Measurements from ENCODE around the gene VWDE. TPM values are rescaled to one million over a fixed set of nuclear protein-coding genes. Genes with fewer than 3 reads are reported as not detected.

VWDE gene
- total and polyA plus RNA-seq, 2 of the 8 experiments (the other 6 are each of a cell fraction or from before 2014, with no cell fraction given): 11.0 to 21.2 TPM

GRCh38 chr7:12316925-12317324 is 86.7 kb downstream of the VWDE start:
- Histone ChIP-seq H2AFZ (ENCODE audit: low read length) (no peak overlapping the region), H3K4me1 (replicated peaks in 1 of 4; ENCODE audit: control insufficient read depth in 3 of 4, insufficient read depth in 4 of 4, low read length in 3 of 4) (no peaks in the 10 kb centered on the region; a peak in 1 of 7 replicates), H3K23ac (ENCODE audit: insufficient read length) (no peak overlapping the region), H3K9ac (replicated peaks in 1 of 4; ENCODE audit: extremely low read depth in 1 of 4, low read depth in 3 of 4, low read length in 3 of 4) (no peak overlapping the region), H3K27me3 (replicated peaks in 1 of 4; ENCODE audit: control insufficient read depth in 3 of 4, extremely low read depth in 1 of 4, insufficient read depth in 3 of 4, low read length in 3 of 4) (peaks cover 0 to 2% (median 0%) of the 10 kb centered on the region in 4 experiments; a peak in 1 of 7 replicates), H2AK5ac (ENCODE audit: low read depth, low read length) (no peak overlapping the region), H3K56ac (replicated peaks; ENCODE audit: insufficient read length, low read depth, low read length) (no peak overlapping the region), H4K20me1 (replicated peaks in 1 of 2; ENCODE audit: control insufficient read depth in 1 of 2, insufficient read depth in 2 of 2, low read length in 2 of 2) (no peaks in the 10 kb centered on the region), H3K36me3 (ENCODE audit: control insufficient read depth in 2 of 4, insufficient read depth in 4 of 4, low read length in 3 of 4) (no peaks in the 10 kb centered on the region), H3K27ac (ENCODE audit: low read depth, low read length) (no peak overlapping the region), H3K79me2 (ENCODE audit: control insufficient read depth in 1 of 2, insufficient read depth in 2 of 2, low read length in 2 of 2) (no peaks in the 10 kb centered on the region), H3K14ac (ENCODE audit: insufficient read length) (no peak overlapping the region), H2BK5ac (ENCODE audit: low read depth, low read length) (no peak overlapping the region), H2BK15ac (ENCODE audit: low read length) (no peak overlapping the region), H4K91ac (replicated peaks; ENCODE audit: insufficient read length, low read length) (no peak overlapping the region), H3K18ac (ENCODE audit: extremely low read depth, low read length) (no peak overlapping the region), H4K8ac (ENCODE audit: extremely low read depth, insufficient read depth, low read length) (no peak overlapping the region), H2BK20ac (ENCODE audit: low read length) (no peak overlapping the region), H3K4me3 (ENCODE audit: extremely low read depth in 1 of 4, insufficient read depth in 2 of 4, low read depth in 3 of 4, low read length in 4 of 4) (no peak overlapping the region), H2BK120ac (replicated peaks; ENCODE audit: low read depth, low read length) (no peak overlapping the region), H2BK12ac (ENCODE audit: low read depth, low read length) (no peak overlapping the region), H3K23me2 (ENCODE audit: low read depth, low read length) (no peaks in the 10 kb centered on the region), H3K9me3 (ENCODE audit: insufficient read depth in 2 of 2, low read depth in 1 of 2, low read length in 1 of 2) (no peaks in the 10 kb centered on the region), H4K5ac (ENCODE audit: insufficient read length, low read depth, low read length) (no peak overlapping the region), H3K79me1 (ENCODE audit: low read depth, low read length) (no peaks in the 10 kb centered on the region), H3K4ac (replicated peaks; ENCODE audit: insufficient read length, low read depth, low read length) (no peak overlapping the region), H3K4me2 (ENCODE audit: insufficient read depth in 1 of 2, low read depth in 2 of 2, low read length in 2 of 2) (no peak overlapping the region)
- FAIRE-seq (no peak), DNase-seq (ENCODE audit: low read depth in 1 of 2, low spot score in 2 of 2) (no peak)
- WGBS, 2 experiments (ENCODE audit: extremely low coverage in 1 of 2, insufficient coverage in 1 of 2, insufficient read length in 1 of 2, insufficient replicate concordance in 2 of 2, low coverage in 1 of 2, low lambda C conversion rate in 2 of 2, missing lambda C conversion rate in 1 of 2): 84% methylated on average over 3 of the region's 3 CpGs; no CpG with 5 or more reads in 1 of the 2 experiments
- ChIA-PET CTCF (ENCODE audit: partially characterized antibody) (interaction anchor here (0.6 to 1.5 kb wide), 6 partner anchors 20 to 254 kb away, joined by 3 to 4 read pairs (median 3); no protein-coding TSS in a partner anchor), POLR2A (ENCODE audit: partially characterized antibody) (no interaction called here)

All from H1 (cell line).